ENCODE results near the gene PCNX4.

PCNX4 gene

DNA sequence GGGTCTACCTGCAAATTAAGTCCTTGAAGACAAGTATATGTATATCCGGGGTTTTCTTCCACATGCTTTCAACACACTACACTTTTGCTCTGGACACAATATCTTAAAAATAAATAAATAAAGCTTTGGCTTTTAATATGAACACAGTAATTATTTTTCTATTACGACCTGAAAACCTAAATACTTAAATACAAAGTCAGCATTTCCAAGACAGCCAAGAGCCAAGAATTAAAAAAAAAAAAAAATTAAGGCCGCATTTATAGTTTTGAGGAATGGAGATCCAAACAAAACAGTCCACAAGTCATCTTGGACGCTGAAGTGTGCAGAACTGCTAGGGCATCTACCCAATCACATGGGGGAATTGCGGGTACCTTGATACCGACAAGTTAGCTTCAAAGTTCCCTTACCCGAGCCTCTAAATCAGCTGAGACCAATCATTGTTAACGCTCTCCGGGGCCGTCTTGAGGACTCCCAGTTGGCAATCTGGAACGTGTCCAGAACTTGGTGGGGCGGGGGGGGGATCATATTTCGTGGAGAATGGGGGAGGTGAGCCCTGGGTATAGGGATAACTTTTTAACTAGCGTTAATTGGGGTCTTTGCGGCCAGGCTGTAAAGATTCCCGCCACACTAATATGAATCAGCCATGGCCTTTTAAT lies 731 bp upstream of the PCNX4 start:
- TF ChIP-seq, protein P1, sequence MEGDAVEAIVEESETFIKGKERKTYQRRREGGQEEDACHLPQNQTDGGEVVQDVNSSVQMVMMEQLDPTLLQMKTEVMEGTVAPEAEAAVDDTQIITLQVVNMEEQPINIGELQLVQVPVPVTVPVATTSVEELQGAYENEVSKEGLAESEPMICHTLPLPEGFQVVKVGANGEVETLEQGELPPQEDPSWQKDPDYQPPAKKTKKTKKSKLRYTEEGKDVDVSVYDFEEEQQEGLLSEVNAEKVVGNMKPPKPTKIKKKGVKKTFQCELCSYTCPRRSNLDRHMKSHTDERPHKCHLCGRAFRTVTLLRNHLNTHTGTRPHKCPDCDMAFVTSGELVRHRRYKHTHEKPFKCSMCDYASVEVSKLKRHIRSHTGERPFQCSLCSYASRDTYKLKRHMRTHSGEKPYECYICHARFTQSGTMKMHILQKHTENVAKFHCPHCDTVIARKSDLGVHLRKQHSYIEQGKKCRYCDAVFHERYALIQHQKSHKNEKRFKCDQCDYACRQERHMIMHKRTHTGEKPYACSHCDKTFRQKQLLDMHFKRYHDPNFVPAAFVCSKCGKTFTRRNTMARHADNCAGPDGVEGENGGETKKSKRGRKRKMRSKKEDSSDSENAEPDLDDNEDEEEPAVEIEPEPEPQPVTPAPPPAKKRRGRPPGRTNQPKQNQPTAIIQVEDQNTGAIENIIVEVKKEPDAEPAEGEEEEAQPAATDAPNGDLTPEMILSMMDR (IDR thresholded peaks at IDR 0.05; ENCODE audit: low read depth, low read length) = no peak
- Histone ChIP-seq H3K9me3 (ENCODE audit: severe bottlenecking) (no peaks in the 10 kb centered on the region), H3K36me3 (peaks cover 5% of the 10 kb centered on the region), H3K27me3 (ENCODE audit: insufficient read depth, low read depth, severe bottlenecking) (no peaks in the 10 kb centered on the region), H3K27ac (peak overlapping the region; percentile 93), H3K4me3 (ENCODE audit: low read depth, low read length) (peak overlapping the region; percentile 100)
- DNase-seq = peak; percentile 50

DNA sequence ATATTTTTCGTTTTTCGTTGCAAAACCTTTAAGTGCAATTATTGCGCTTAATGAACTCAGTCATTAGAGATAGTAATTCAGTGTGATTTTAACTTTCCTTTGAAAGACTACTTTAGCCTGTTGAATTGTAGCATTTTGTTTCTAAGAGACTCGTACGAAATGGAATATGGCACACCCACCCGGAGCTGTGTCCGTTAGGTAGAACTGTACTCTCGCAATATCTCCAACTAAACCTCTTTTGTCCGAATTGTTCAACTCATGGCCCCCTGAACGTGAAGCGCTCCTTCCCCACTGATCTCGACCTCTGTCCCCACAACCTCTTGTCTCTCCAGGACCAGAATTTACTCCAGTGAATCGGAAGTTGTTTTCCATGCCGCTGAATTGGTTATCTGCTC lies 800 bp downstream of the PCNX4 start:
- DNase-seq = no peak
- TF ChIP-seq, protein P1 (IDR thresholded peaks at IDR 0.05; ENCODE audit: low read depth, low read length) = no peak
- H3K27ac ChIP-seq = peak overlapping the region; percentile 93

DNA sequence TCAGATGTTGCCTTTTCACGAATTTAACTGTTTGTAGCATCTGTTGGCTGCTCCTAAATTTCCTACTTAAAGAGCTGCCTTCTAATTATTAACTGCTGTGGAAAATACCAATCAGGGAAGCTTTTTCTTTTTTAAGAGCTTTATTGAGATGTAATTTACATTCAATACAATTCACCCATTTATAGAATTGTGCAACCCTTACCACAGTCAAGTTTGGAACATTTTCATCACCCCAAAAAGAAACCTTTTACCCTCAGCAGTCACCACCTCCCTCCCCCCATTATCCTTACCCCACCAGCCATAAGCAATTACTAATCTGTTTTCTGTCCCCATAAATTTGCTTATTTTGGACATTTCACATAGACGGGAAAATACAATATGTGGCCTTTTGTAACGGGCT lies 1.4 kb downstream of the PCNX4 start:
- TF ChIP-seq, protein P1 (IDR thresholded peaks at IDR 0.05; ENCODE audit: low read depth, low read length) = no peak

More for the DNA sequence above, 800 bp downstream of the PCNX4 start:
- Histone ChIP-seq H3K9me3 (ENCODE audit: severe bottlenecking) (no peaks in the 10 kb centered on the region), H3K36me3 (peaks cover 10% of the 10 kb centered on the region), H3K4me3 (ENCODE audit: low read depth, low read length) (peak overlapping the region; percentile 100), H3K27me3 (ENCODE audit: insufficient read depth, low read depth, severe bottlenecking) (no peaks in the 10 kb centered on the region)

DNA sequence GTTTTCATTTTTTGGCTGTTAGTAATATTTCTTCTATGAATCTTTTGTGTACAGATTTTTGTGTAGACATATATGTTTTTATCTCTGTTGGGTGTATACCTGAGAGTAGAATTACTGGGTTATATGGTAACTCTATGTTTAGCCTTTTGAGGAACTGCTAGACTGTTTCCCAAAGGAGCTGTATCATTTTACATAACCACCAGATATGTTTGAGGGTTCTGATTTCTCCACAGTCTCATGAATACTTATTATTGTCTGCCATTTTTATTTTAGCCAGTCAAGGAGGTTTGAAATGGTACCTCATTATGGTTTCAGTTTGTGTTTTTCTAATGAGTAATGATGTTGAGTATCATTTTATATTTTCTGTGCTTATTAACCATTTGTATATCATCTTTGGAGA lies 1.9 kb downstream of the PCNX4 start:
- Histone ChIP-seq H3K36me3 (peaks cover 19% of the 10 kb centered on the region), H3K27me3 (ENCODE audit: insufficient read depth, low read depth, severe bottlenecking) (no peaks in the 10 kb centered on the region), H3K4me3 (ENCODE audit: low read depth, low read length) (peak overlapping the region; percentile 100), H3K9me3 (ENCODE audit: severe bottlenecking) (no peaks in the 10 kb centered on the region), H3K27ac (no peak overlapping the region)
- TF ChIP-seq, protein P1 (IDR thresholded peaks at IDR 0.05; ENCODE audit: low read depth, low read length) = no peak
- no peak for DNase-seq

More for the DNA sequence above, 1.4 kb downstream of the PCNX4 start:
- H3K4me3 ChIP-seq (ENCODE audit: low read depth, low read length) = peak overlapping the region; percentile 100
- H3K27ac ChIP-seq = peak overlapping the region; percentile 93
- no peaks in the 10 kb centered on the region for H3K9me3 ChIP-seq (ENCODE audit: severe bottlenecking)
- H3K27me3 ChIP-seq (ENCODE audit: insufficient read depth, low read depth, severe bottlenecking) = no peaks in the 10 kb centered on the region
- DNase-seq = no peak
- H3K36me3 ChIP-seq = peaks cover 16% of the 10 kb centered on the region

DNA sequence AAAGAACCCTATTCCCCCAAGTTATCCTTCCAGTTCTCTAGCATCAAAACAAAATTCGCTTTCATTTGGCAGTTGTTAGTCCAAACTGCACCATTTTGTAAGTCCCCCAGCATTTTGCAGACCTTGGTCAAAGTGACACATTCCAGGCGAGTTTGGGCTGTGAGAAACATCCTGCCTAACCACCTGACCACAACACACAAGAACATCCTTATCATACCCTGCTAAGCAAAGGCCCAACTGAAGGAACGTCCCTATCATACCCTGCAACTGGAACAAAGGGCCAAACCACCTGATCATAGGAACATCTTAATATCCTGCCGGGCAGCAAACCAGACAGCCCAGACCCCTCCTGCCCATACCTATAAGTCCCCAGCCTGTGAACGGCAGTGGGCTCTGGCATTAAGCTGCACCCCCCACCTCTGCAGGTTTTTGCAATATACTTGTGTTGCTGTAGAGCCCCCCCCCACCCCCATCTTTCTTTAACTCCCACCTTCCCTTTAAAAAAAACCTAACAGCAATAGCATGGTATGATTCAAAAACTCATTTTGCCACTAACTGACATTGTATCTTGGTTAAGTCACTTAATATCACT lies 2.7 kb downstream of the PCNX4 start:
- Histone ChIP-seq H3K9me3 (ENCODE audit: severe bottlenecking) (no peaks in the 10 kb centered on the region), H3K27ac (no peak overlapping the region), H3K4me3 (ENCODE audit: low read depth, low read length) (no peak overlapping the region), H3K27me3 (ENCODE audit: insufficient read depth, low read depth, severe bottlenecking) (no peaks in the 10 kb centered on the region), H3K36me3 (peaks cover 19% of the 10 kb centered on the region)
- no peak for DNase-seq
- TF ChIP-seq, protein P1 (IDR thresholded peaks at IDR 0.05; ENCODE audit: low read depth, low read length) = no peak

Data from WERI-Rb-1 (cell line).